IPS-NIHi7 (cell line): Measurements from ENCODE around the gene PARD3B.

Experiments
- DNase-seq: peaks from one replicate; pipeline ENCODE4 v3.0.0; 2012; ENCODE audit warnings: mixed read lengths; ENCODE audit errors: extremely low spot score

PARD3B gene

DNA sequence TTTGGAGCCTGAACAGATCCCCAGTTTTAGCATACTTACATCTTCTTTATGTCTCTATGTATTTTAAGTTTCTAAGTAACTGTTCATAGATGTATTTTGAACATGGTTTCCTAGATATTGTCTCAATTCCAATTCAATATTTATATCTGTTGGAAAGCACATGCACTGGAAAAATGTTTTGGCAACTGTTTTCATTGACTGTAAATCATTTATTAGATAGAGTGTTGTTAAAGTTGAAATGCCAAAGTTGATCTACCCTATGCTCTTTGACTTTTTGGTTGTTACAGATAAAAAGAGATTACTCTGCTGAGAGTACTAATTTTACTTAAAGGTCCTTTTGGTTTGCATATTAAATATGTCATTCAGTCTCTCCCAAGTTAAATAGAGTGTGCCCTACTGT lies 792.0 kb downstream of the PARD3B start:
- DNase-seq: no peak

DNA sequence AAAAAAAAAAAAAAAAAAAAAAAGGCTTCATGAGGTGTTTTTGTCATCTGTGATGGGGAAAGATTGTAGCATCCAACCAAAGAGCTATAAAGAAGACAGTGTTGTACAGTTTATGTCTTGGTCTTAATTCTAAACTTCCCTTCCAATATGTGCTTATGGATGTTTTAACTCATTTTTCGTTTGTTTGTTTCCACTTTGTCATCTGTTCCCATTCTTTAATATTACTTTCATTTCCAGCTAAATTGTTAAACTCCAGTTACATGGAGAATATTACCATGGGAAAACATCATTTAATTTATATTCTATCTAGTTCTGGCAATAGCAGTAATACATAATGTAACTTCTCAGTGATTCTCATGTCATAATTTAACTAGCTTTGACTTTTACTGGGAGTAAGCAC lies 792.9 kb downstream of the PARD3B start:
- no peak for DNase-seq

DNA sequence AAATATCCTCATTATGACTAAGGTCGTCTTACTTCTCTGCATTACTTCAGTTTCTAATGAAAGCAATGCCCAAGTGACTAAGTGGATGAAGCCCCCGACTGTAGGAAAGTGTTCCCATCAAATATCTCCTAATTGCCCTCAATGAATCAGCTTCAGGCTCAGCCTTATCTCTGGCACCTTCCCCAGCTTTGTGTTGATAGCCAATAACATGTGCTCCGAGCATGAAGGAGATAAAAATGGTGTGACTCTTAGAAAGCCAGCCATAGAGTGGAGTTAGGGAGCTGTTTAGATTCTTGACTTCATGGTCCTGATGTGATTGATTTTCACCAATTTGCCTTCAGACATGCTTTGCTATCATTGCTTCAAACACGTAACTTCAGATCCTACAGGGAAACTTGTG lies 797.8 kb downstream of the PARD3B start:
- no peak for DNase-seq

DNA sequence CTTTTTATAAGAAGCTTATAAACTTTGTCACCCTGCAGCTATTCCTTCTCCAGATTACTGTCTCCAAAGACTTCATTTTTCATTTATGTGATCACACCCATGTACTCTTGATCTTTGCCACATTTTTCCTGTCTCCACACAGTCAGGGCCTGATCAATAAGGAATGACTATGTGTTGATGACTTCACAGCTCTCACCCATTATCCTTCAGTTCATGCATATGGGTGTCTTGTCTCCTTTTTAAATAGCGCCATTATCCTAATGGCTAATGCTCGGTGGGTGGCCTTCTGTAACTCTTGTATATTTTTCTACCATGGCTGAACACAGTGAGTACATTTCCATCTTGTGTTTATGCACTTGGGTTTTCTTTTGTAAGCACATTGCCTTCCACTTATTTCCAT lies 801.4 kb downstream of the PARD3B start:
- DNase-seq: no peak

DNA sequence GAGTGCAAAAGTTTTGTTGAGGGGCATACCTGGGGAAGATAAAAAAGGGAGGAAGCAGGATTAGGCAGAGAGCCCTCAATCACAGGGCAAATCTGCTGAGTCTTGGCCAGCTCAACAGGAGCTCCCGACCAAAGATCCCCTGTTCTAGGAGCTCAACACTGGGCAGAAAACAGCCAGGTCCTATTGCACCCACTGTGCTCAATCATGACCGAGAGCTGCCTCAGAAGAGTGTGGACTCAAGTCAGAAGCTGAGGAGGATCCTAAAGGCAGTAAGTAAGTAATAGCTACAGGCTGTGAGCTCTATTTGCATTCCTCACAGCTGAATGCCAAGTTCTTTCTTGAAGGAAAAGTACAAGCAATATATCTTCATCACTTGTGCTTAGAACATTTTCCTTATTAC lies 802.6 kb downstream of the PARD3B start:
- peak; percentile 14 for DNase-seq

DNA sequence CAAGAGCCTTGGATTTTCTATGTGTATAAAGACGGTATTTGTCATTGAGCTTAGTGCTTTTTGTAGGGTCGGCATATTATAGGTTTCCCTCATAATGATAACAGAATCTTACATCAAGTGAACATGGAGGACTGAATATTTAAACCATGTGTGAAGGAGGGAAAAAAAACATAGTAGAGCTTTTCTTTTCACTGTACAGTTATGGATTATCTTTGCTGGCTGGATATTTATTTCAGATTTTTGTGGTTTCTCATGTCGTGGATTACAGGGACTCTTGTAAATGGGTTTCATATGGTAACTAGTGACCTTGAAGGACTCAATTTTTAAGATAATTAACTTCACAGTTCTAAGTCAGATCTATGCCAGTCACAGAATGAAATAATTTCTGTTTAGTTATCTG lies 806.8 kb downstream of the PARD3B start:
- no peak for DNase-seq

DNA sequence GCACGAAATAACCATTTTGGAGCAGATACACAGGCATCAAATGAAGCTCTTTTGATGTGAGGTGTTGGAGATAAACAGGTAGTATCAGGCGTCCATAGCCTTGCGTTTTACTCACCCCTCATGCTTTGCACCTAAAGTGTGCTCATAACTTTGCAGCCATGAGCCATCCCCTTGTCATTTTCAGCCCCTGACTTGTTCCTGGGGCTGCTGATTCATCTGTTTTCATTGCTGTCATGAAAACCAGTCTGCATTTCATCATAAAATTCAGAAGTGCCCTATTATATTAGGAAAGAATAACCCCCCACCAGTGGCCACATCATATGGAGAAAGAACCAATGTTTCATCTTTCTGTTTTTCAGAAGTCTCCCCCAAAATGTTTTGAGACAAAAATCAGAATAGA lies 807.3 kb downstream of the PARD3B start:
- no peak for DNase-seq

DNA sequence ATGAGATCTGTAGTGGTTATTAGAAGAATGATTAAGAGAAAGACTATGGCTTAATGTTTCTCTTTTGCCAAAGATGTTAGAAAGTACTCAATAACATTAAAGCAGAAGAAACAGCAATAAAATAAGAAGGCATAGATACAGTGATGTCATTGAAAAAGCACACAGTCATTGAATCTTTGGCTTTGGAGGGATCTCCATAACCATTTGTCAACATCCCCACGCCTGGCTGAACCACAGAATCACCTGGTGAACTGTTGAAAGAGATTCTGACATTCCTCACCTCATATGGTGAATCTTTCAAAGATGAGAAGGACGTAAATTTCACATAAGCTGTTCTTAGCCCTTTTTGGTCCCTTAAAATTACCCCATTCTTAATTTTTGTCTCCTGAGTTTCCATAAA lies 812.5 kb downstream of the PARD3B start:
- DNase-seq: no peak

DNA sequence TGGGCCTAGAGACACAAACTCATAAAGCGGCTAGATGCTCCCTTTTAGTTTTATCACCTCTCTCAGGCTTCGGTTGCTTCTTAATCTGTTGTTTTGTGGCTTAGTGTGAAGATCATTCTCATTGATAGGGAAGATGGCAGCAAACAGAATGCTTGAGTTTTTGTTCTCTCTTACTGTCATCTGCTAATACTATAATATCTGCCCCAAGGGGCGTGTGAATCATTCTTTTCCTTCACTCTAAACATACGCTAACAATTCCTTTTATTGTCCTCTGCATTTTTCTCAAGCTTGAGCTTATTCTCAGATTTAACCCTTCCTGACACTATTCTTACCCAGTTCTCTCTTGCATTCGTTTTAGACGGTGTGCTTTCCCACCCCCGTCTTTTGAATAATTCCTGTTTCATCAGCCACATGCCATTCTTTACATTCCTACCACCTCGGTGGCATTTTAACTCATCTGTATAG lies 813.1 kb downstream of the PARD3B start:
- DNase-seq: peak; percentile 20

DNA sequence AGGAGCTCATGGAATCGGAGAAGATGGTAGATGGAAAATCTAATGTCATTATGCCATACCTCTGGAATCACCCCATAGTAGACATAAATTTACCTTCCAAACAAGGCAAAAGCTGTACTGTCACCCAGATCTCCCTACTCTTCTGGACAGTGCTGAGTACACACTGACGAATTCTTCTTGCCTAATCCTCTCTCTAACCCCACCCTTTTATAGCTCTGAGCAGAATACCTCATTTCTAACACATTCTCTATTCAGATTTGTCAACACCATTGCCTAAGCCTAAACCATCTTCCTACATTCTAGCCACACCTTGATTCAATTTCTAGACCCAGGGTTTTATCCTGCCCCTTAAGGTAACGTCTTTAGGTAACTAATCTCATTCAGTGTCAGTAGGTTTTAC lies 816.0 kb downstream of the PARD3B start:
- DNase-seq: no peak

DNA sequence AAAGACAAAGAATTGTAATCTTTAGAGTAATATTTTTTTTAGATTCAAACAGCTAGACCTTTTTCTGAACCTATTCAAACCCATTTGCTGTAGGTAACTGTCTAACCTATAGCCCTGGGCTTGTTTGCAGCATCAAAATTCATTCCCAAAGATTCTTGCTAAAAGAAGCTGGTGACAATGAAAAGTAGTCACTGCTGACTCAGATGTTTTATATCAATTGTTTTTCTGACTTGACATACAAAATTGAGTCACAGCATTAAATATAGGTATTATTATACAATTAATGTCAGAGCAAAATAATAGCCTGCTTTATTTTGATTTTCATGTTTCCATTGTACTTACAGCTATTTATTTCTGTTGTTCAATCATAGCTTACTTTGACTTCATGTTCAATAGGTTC lies 816.7 kb downstream of the PARD3B start:
- no peak for DNase-seq

DNA sequence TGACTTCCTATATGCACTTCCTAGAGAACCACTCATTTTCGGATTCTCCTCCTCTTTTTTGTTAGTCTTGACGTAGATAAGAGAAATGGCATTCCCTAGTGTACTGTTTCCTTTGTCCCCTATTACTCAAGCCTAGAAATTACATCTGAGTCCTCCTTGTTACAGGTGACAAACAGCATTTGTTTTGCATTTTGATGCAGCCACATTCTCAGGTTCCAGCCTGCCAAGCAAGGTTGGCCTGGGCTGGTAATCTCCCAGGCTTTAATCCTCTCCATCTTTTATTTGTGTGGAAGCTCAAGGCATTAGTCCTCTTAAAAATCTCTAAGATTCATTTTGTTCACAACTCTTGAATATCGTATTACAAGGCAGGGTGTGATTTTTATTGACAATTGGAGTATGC lies 819.0 kb downstream of the PARD3B start:
- no peak for DNase-seq

DNA sequence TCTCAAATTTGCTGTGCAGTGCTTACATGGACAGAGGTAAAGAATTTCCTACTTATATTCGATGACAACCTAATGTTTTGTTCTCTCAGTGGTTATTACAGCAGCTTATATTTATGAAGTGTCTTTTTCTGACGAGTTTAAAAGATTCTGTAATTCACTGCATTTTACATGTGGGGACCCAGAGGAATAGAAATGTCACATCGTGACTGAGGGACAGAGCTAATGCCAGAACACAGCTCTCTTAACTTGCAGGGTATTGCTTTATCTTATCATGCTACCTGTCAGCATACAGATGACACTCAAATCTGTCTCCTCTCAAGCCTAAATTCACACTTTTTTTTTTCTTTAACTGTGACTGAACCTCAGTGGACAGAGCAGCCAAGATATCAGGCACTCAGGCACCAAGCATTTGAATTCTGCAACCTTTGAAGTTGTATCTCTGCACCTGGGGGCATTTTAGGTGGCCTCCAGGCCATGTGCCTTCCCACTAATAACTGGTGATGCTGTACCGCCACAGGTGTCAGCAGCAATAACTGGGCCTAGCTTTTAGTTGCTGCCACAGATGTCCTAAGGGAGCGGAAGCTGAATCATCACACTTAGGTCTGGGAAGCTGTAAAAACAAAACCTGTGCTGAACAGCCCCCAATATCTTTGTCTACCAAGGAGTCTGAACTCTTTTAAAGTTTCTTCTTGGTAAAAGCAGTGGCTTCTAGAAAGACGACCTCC lies 821.2 kb downstream of the PARD3B start:
- DNase-seq: no peak

DNA sequence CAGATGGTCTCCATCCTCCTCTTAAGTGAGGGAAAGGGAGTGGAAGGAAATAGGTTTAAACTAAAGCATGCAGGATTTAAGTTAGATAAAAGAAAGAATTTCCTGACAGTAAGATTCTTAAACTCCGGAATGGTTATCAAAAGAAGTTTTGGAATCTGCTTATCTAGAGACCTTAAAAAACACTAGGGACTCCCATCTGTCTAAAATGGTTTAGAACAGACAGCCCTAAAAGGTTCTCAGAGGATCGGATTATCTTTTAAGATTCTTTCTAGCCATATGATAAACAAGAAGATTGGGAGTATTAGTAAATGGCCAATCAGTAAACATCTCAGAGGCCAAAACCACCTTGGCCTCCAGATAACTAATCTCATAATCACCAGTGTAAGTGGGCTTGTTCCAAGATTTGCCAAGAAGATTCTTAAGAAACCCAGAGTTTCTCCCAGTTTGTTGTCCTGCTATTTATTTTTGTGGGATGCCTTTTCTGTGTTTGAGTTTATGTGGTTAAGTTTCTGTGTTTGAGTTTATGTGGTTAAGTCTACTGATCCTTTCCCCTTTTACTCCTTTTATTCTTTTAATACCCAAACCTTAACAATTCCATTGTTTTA lies 822.2 kb downstream of the PARD3B start:
- no peak for DNase-seq

DNA sequence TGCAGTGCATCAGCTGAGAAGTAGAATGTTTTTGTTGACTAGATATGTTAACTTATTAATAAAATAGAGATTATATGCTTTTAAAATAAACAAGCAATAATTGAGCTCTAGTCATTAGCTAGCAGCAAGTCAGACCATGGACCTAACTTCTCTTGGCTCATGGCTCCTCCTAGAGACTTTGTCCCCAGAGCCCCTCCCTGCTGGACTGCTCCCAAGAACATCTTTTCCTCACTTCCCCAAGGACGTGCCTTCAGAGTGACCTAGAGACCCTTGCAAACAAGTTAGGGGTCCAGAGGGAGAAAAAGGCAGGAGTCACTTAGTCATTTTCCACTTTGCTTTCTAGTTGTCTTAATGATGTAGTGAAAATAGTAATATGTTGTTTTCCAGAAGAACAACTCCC lies 824.5 kb downstream of the PARD3B start:
- DNase-seq: no peak

DNA sequence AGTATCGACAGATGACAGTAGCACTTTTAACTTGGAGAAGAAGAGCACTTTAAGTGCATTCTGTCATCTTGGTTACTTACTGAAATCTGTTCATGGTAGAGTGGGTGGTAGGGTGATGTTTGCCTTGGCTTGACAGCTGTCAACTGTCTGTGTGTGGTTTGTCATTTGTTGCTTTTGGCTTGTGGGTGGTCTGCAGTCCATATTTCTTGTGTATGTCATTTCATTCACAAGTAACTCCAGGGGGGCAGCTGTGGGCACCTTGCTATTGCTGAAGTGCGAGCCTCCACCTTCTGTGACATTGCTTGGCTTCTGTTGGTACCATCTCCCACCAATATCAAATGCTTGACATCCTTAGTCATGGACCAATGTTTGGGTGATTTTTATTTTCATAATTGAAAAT lies 825.5 kb downstream of the PARD3B start:
- no peak for DNase-seq

DNA sequence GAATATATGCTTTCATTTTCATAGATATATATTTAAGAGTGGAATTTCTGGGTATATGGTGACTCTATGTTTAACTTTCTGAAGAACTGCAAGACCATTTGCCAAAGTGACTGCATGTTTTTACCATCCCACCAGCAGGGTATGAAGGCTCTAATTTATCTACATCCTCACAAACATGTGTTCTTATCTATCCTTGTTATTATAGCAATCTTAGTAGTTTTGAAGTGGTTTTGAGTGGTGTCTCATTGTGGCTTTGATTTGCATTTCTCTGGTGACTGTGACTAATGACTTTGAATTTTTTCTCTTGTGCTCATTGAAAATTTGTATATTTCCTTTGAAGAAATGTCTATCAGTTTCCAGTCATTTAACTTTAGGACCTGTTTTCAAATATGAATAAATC lies 826.9 kb downstream of the PARD3B start:
- DNase-seq: no peak

DNA sequence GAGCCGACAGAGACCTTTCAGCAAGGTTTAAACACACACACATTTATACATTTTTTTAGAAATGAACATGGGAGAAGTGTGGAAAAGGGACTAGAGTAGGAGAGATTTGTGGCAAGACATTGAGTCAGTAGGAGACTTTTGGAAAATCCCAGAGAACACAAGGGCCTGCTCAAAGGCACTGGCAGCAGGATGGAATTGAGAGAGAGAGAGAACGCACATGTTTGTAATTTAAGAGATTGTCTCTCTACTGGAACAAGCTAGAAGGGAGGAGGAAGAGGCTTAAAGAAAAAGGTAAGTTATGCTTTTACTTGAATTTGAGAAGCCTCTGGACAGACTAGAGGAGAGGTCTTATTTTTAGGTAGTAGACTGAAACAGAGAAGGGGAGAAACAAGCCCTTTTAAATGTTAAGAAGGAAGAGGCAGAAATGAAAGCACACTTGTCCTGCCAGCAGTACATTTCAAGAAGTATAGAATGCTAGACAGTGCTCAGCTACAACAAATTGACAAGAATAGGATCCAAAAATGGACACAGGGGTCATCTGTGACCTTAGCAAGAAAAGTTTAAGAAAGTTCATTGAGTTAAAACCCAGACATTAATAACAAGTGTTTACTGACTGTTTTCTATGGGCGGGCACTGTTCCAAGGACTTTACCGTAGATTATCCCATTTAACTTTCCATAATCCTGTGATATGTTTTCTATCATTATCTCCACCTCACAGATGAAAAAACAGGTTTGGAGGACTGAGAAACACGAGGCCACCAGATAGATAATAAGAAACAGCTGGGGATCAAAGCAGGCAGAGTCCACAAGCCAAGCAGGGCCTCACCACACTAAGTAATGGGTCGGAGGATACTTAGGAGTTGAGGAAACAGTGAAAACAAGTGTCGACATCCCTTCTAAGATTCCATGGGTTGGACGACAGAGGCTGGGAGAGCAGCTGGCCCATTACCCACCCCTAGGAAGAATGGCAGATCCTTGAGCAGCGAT lies 830.5 kb downstream of the PARD3B start:
- DNase-seq: no peak

DNA sequence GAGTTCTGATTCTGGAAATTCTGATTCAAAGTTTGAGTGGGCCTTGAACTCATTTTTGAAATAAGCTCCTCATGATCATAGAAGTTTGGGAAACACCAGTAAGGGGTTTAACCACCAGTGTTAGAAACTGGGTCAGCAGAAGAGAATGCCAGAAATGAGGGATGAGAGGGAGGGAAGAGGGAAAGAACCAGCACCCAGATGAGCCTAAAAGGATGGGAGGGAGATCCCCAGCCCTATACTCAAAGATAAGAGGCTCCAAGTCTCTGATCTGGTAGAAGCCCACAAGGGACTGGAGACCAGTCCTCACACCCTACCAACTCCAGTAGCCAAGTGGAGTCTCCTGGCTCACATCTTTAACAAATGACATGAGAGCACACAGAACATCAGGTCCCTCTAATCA lies 832.0 kb downstream of the PARD3B start:
- no peak for DNase-seq

DNA sequence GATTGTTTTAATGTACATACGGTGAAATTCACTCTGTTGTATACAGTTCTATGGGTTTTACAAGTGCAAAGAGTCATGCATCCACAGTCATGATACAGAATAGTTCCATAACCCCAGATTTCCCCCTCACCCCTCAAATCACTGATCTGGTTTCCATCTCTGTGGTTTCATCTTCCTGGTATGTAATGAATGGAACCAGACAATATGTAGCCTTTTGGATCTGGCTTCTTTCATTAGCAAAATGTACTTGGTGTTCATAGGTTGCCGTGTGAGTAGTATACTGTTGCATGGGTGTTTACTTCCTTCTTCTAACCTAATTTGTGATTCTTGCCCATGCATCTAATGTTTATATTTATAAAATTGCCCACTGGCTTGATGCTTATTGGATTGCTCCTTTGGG lies 838.3 kb downstream of the PARD3B start:
- no peak for DNase-seq

DNA sequence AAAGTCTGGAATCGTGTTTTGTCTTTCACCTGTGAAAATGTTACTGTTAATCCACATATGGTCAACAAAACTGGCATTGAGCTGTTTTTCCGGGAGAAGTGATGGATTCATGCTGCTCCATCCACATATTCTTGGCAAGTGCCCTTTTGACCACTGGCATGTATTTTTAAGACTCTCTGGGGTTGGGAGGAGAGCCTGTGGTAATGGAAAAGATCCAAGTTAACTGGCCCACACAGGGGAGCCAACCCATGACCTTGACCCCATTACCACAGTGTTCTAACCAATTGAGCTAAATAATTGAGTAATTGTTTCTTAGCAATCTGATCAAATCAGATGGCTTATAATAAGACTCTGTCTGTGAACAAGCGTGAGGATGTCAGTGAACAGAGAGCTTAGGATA lies 840.8 kb downstream of the PARD3B start:
- no peak for DNase-seq

DNA sequence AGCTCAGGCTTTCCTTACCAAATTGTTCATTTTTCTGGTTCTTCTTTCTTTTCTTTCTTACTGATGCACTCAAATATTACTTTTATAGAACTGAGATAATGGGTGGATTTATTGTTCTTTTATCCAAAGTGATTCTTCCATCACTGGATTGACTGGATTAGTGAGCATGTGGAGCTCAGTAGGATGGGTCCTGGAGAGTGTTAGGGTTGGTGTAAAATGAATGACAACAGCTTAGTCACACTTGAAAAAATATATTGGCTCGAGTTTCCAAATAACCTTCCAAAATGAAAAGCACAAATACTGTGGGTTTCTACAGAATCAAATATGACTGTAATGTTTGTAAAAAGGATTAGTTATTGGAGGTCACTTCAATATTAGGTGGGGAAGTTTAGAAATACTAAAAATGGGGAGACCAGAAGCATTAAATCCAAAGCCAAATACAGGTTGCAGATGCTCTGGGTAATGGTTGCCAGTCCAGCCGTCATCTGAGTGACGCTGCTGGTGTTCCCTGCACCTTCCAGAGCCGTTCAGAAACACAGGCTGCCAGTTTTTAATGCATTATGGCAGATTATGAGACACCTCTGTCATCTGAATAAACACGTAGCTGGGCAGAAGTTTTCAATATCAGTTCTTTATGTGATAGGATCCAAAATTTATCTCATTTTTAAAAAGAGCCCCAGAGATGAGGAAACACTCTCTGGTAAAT lies 842.2 kb downstream of the PARD3B start:
- DNase-seq: no peak
